HG02763 (cell line): ENCODE measurements around the gene NPHP4.
"Not testable (repeated sequence)": the region's sequence is repeated elsewhere in the genome, so short reads cannot be mapped to it uniquely, and the experiment has no call there.

Experiments used
- ATAC-seq: cut with Tn5 transposase; IDR thresholded peaks from one replicate; pipeline ENCODE4 v1.9.1; 2021; ENCODE audit warnings: mild to moderate bottlenecking, moderate library complexity; ENCODE audit not compliant: unreplicated experiment

NPHP4 gene

GRCh38 chr1:5861871-5862825 is 130.1 kb downstream of the NPHP4 start:
- ATAC-seq = no peak

GRCh38 chr1:5860277-5860676 is 131.9 kb downstream of the NPHP4 start:
- no peak for ATAC-seq

GRCh38 chr1:5859766-5860165 is 132.5 kb downstream of the NPHP4 start:
- no peak for ATAC-seq

GRCh38 chr1:5858844-5859407 is 133.3 kb downstream of the NPHP4 start:
- no peak for ATAC-seq

GRCh38 chr1:5858246-5858645 is 134.0 kb downstream of the NPHP4 start:
- ATAC-seq = no peak

- no peak for ATAC-seq
Measured at GRCh38 chr1:5857508-5858090, 134.6 kb downstream of the NPHP4 start.

- ATAC-seq = no peak
Measured at GRCh38 chr1:5857011-5857410, 135.2 kb downstream of the NPHP4 start.

- ATAC-seq = no peak
Measured at GRCh38 chr1:5856246-5856815, 135.9 kb downstream of the NPHP4 start.

GRCh38 chr1:5855196-5855897 is 136.9 kb downstream of the NPHP4 start:
- ATAC-seq = no peak

GRCh38 chr1:5854754-5855153 is 137.5 kb downstream of the NPHP4 start:
- no peak for ATAC-seq

- ATAC-seq = not testable (repeated sequence)
Measured at GRCh38 chr1:5853858-5854257, 138.4 kb downstream of the NPHP4 start.

- no peak for ATAC-seq
Measured at GRCh38 chr1:5850503-5850902, 141.7 kb downstream of the NPHP4 start.

GRCh38 chr1:5849550-5849949 is 142.7 kb downstream of the NPHP4 start:
- ATAC-seq = no peak

GRCh38 chr1:5847013-5847659 is 145.1 kb downstream of the NPHP4 start:
- ATAC-seq = no peak

- ATAC-seq = no peak
Measured at GRCh38 chr1:5845376-5845775, 146.8 kb downstream of the NPHP4 start.

GRCh38 chr1:5844442-5844841 is 147.8 kb downstream of the NPHP4 start:
- ATAC-seq = no peak

GRCh38 chr1:5843521-5844096 is 148.6 kb downstream of the NPHP4 start:
- ATAC-seq = no peak

GRCh38 chr1:5842679-5843078 is 149.5 kb downstream of the NPHP4 start:
- ATAC-seq = no peak

- ATAC-seq = no peak
Measured at GRCh38 chr1:5840551-5841001, 151.6 kb downstream of the NPHP4 start.
